Body of pancreas (tissue), 4 donors: ENCODE data around the gene PHETA1.
"Not testable (repeated sequence)": the region's sequence is repeated elsewhere in the genome, so short reads cannot be mapped to it uniquely, and the experiment has no call there.

Source experiments
- CTCF ChIP-seq, 7 experiments: fragments of 450-650 bp in 4 of 7; fragments of 200-600 bp in 3 of 7; sonication (generic) in 3 of 7; IDR thresholded peaks; one replicate each; pipeline ENCODE4 v1.5.1; 2016 to 2019; ENCODE audit warnings: antibody characterized with exemption in 7 of 7
- POLR2A ChIP-seq, 3 donors: fragments of 450-650 bp; IDR thresholded peaks; one replicate each; pipeline ENCODE4 v1.6.1; 2016; ENCODE audit warnings: antibody characterized with exemption in 3 of 3, mild to moderate bottlenecking in 2 of 3

- TF ChIP-seq CTCF, POLR2A (IDR thresholded peaks at IDR 0.05): not testable (repeated sequence)
Observed at GRCh38 chr12:111340680-111341079, 28.2 kb downstream of the PHETA1 start.
